ENCODE data around the gene TBC1D22A. TPM values are rescaled to one million over a fixed set of nuclear protein-coding genes. Genes with fewer than 3 reads are reported as not detected.

Gene TBC1D22A
- total and polyA plus RNA-seq, 2 experiments from 2014 or later = 15.3 to 19.8 TPM

GRCh38 chr22:47059076-47059475, 296.6 kb downstream of the TBC1D22A start:
- Histone ChIP-seq H3K36me3 (replicated peaks; ENCODE audit: insufficient read depth, low read depth) (no peaks in the 10 kb centered on the region), H3K9me3 (ENCODE audit: low read depth) (no peaks in the 10 kb centered on the region), H4K20me1 (ENCODE audit: insufficient read depth, poor library complexity, severe bottlenecking) (no peaks in the 10 kb centered on the region), H3K4me1 (ENCODE audit: insufficient read depth) (no peaks in the 10 kb centered on the region), H3K4me3 (no peak overlapping the region), H2AFZ (no peak overlapping the region), H3K79me2 (no peaks in the 10 kb centered on the region), H3K9me2 (replicated peaks; ENCODE audit: insufficient read depth) (no peaks in the 10 kb centered on the region), H3K27me3 (no peaks in the 10 kb centered on the region), H3K4me2 (no peak overlapping the region), H3K27ac (no peak overlapping the region)
- no peak for DNase-seq (ENCODE audit: low spot score)
- TF ChIP-seq EZH2 (IDR thresholded peaks at IDR 0.05; ENCODE audit: borderline replicate concordance) (no peak), CTCF (IDR thresholded peaks at IDR 0.05; ENCODE audit: poor library complexity) (no peak), EZH2phosphoT487 (IDR thresholded peaks at IDR 0.05; ENCODE audit: low read depth, severe bottlenecking, unreplicated experiment) (no peak)
- WGBS (ENCODE audit: low lambda C conversion rate, missing lambda C conversion rate) = 97% methylated on average over 15 of the region's 15 CpGs

DNA sequence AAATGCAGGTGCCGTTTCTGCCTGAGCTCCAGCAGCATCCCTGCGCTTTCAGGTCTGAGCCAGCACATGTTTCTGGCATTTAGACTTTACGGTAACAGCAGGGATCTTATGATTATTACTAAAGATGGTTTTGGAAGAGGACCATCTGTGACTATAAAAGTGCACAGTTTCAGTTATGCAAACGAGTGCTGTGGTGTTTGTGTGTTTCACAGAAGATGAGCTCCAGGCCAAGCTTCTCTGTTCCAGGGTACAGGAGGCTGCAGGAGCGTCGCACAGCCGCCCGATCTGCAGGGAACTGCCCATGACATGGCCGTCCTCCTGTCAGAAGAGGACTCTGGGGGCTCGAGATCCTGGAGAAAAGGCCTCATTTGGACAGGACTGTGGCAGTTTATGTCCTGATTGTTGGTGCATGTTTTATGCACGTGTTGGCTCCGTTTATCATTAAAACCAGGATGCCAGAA, 297.3 kb downstream of the TBC1D22A start:
- no peak for TF ChIP-seq CTCF (IDR thresholded peaks at IDR 0.05; ENCODE audit: poor library complexity)
- TF ChIP-seq EZH2 (IDR thresholded peaks at IDR 0.05; ENCODE audit: borderline replicate concordance) = no peak
- no peak for TF ChIP-seq EZH2phosphoT487 (IDR thresholded peaks at IDR 0.05; ENCODE audit: low read depth, severe bottlenecking, unreplicated experiment)
- Histone ChIP-seq H3K4me2 (no peak overlapping the region), H3K79me2 (no peaks in the 10 kb centered on the region), H3K27ac (no peak overlapping the region), H3K27me3 (no peaks in the 10 kb centered on the region), H3K9me3 (ENCODE audit: low read depth) (no peaks in the 10 kb centered on the region), H3K36me3 (replicated peaks; ENCODE audit: insufficient read depth, low read depth) (no peaks in the 10 kb centered on the region), H3K4me3 (no peak overlapping the region), H3K9me2 (replicated peaks; ENCODE audit: insufficient read depth) (no peaks in the 10 kb centered on the region), H4K20me1 (ENCODE audit: insufficient read depth, poor library complexity, severe bottlenecking) (no peaks in the 10 kb centered on the region), H3K4me1 (ENCODE audit: insufficient read depth) (no peaks in the 10 kb centered on the region), H2AFZ (no peak overlapping the region)
- WGBS (ENCODE audit: low lambda C conversion rate, missing lambda C conversion rate) = 84% methylated on average over 12 of the region's 12 CpGs
- DNase-seq (ENCODE audit: low spot score) = no peak

GRCh38 chr22:47060718-47061117, 298.3 kb downstream of the TBC1D22A start:
- Histone ChIP-seq H3K9me3 (ENCODE audit: low read depth) (no peaks in the 10 kb centered on the region), H2AFZ (no peak overlapping the region), H4K20me1 (ENCODE audit: insufficient read depth, poor library complexity, severe bottlenecking) (no peaks in the 10 kb centered on the region), H3K4me1 (ENCODE audit: insufficient read depth) (no peaks in the 10 kb centered on the region), H3K9me2 (replicated peaks; ENCODE audit: insufficient read depth) (no peaks in the 10 kb centered on the region), H3K36me3 (replicated peaks; ENCODE audit: insufficient read depth, low read depth) (no peaks in the 10 kb centered on the region), H3K27ac (no peak overlapping the region), H3K27me3 (no peaks in the 10 kb centered on the region), H3K79me2 (no peaks in the 10 kb centered on the region), H3K4me2 (no peak overlapping the region), H3K4me3 (no peak overlapping the region)
- TF ChIP-seq EZH2 (IDR thresholded peaks at IDR 0.05; ENCODE audit: borderline replicate concordance) (no peak), EZH2phosphoT487 (IDR thresholded peaks at IDR 0.05; ENCODE audit: low read depth, severe bottlenecking, unreplicated experiment) (no peak), CTCF (IDR thresholded peaks at IDR 0.05; ENCODE audit: poor library complexity) (no peak)
- WGBS (ENCODE audit: low lambda C conversion rate, missing lambda C conversion rate) = 98% methylated on average over 15 of the region's 15 CpGs
- no peak for DNase-seq (ENCODE audit: low spot score)

- Histone ChIP-seq H3K4me1 (ENCODE audit: insufficient read depth) (no peaks in the 10 kb centered on the region), H3K27me3 (no peaks in the 10 kb centered on the region), H3K36me3 (replicated peaks; ENCODE audit: insufficient read depth, low read depth) (no peaks in the 10 kb centered on the region), H3K4me2 (no peak overlapping the region), H3K4me3 (no peak overlapping the region), H3K27ac (no peak overlapping the region), H3K9me2 (replicated peaks; ENCODE audit: insufficient read depth) (no peaks in the 10 kb centered on the region), H2AFZ (no peak overlapping the region), H3K79me2 (no peaks in the 10 kb centered on the region), H3K9me3 (ENCODE audit: low read depth) (no peaks in the 10 kb centered on the region), H4K20me1 (ENCODE audit: insufficient read depth, poor library complexity, severe bottlenecking) (no peaks in the 10 kb centered on the region)
- TF ChIP-seq CTCF (IDR thresholded peaks at IDR 0.05; ENCODE audit: poor library complexity) = no peak
- no peak for TF ChIP-seq EZH2 (IDR thresholded peaks at IDR 0.05; ENCODE audit: borderline replicate concordance)
- no peak for TF ChIP-seq EZH2phosphoT487 (IDR thresholded peaks at IDR 0.05; ENCODE audit: low read depth, severe bottlenecking, unreplicated experiment)
- no peak for DNase-seq (ENCODE audit: low spot score)
- WGBS (ENCODE audit: low lambda C conversion rate, missing lambda C conversion rate) = 96% methylated on average over 14 of the region's 14 CpGs
Measured at GRCh38 chr22:47061226-47061625, 298.8 kb downstream of the TBC1D22A start.
